ENCODE results near the gene CRYBG1. TPM values are rescaled to one million over a fixed set of nuclear protein-coding genes. Genes with fewer than 3 reads are reported as not detected.
"Not testable (repeated sequence)": the region's sequence is repeated elsewhere in the genome, so short reads cannot be mapped to it uniquely, and the experiment has no call there.

CRYBG1 gene
- polyA plus RNA-seq, 1 experiment: 0.75 TPM

- H3K27me3 ChIP-seq (ENCODE audit: control insufficient read depth, insufficient read depth, low read length): no peaks in the 10 kb centered on the region
- DNase-seq (ENCODE audit: low read depth): no peak
- CTCF ChIA-PET: interaction anchor here (1.2 kb wide), 1 partner anchor 134 kb away, joined by 3 read pairs; no protein-coding TSS in a partner anchor
Observed at GRCh38 chr6:106579281-106579680, 218.8 kb downstream of the CRYBG1 start.

GRCh38 chr6:106581468-106581867 lies 221.0 kb downstream of the CRYBG1 start:
- POLR2A ChIA-PET: no interaction called here
- CTCF ChIA-PET: interaction anchor here (2.2 kb wide), 1 partner anchor 11 kb away, joined by 4 read pairs; no protein-coding TSS in a partner anchor
- Histone ChIP-seq H3K36me3 (ENCODE audit: control insufficient read depth, insufficient read depth, low read length) (no peaks in the 10 kb centered on the region), H3K4me3 (ENCODE audit: low read depth, low read length) (no peak overlapping the region), H3K27me3 (ENCODE audit: control insufficient read depth, insufficient read depth, low read length) (no peaks in the 10 kb centered on the region)
- TF ChIP-seq CTCF (IDR thresholded peaks at IDR 0.05; ENCODE audit: insufficient read depth, low read depth, low read length): no peak
- no peak for DNase-seq (ENCODE audit: low read depth)

More at GRCh38 chr6:106579281-106579680, 218.8 kb downstream of the CRYBG1 start:
- POLR2A ChIA-PET: no interaction called here
- no peaks in the 10 kb centered on the region for H3K36me3 ChIP-seq (ENCODE audit: control insufficient read depth, insufficient read depth, low read length)
- TF ChIP-seq CTCF (IDR thresholded peaks at IDR 0.05; ENCODE audit: insufficient read depth, low read depth, low read length): no peak
- no peak overlapping the region for H3K4me3 ChIP-seq (ENCODE audit: low read depth, low read length)

GRCh38 chr6:106586815-106587415 lies 226.4 kb downstream of the CRYBG1 start:
- no peaks in the 10 kb centered on the region for H3K36me3 ChIP-seq (ENCODE audit: control insufficient read depth, insufficient read depth, low read length)
- H3K27me3 ChIP-seq (ENCODE audit: control insufficient read depth, insufficient read depth, low read length): no peaks in the 10 kb centered on the region
- no peak for TF ChIP-seq CTCF (IDR thresholded peaks at IDR 0.05; ENCODE audit: insufficient read depth, low read depth, low read length)
- POLR2A ChIA-PET: no interaction called here
- H3K4me3 ChIP-seq (ENCODE audit: low read depth, low read length): no peak overlapping the region
- no peak for DNase-seq (ENCODE audit: low read depth)
- CTCF ChIA-PET: interaction anchor here (1.3 to 1.5 kb wide), 3 partner anchors 16 to 393 kb away, joined by 3 to 5 read pairs (median 3); no protein-coding TSS in a partner anchor

- POLR2A ChIA-PET; DNase-seq (ENCODE audit: low read depth); H3K36me3 ChIP-seq (ENCODE audit: control insufficient read depth, insufficient read depth, low read length); H3K27me3 ChIP-seq (ENCODE audit: control insufficient read depth, insufficient read depth, low read length); H3K4me3 ChIP-seq (ENCODE audit: low read depth, low read length): not testable (repeated sequence)
- CTCF ChIA-PET: interaction anchor here (0.7 kb wide), 1 partner anchor 144 kb away, joined by 3 read pairs; no protein-coding TSS in a partner anchor
Observed at GRCh38 chr6:106588937-106589336, 228.4 kb downstream of the CRYBG1 start.

- no peaks in the 10 kb centered on the region for H3K27me3 ChIP-seq (ENCODE audit: control insufficient read depth, insufficient read depth, low read length)
- CTCF ChIA-PET: interaction anchor here (0.6 to 1.4 kb wide), 4 partner anchors 17 to 388 kb away, joined by 3 to 5 read pairs (median 3); no protein-coding TSS in a partner anchor
- no peak overlapping the region for H3K4me3 ChIP-seq (ENCODE audit: low read depth, low read length)
- POLR2A ChIA-PET: interaction anchor here (0.5 to 0.6 kb wide), 3 partner anchors 505 to 1980 kb away, joined by 3 to 4 read pairs (median 3); partner anchors contain the start of gene PRDM1
- TF ChIP-seq CTCF (IDR thresholded peaks at IDR 0.05; ENCODE audit: insufficient read depth, low read depth, low read length): no peak
- no peaks in the 10 kb centered on the region for H3K36me3 ChIP-seq (ENCODE audit: control insufficient read depth, insufficient read depth, low read length)
- DNase-seq (ENCODE audit: low read depth): peak; percentile 63
Observed at GRCh38 chr6:106591111-106591825, 230.8 kb downstream of the CRYBG1 start.

Measured in BJ (cell line).